GM12892 (cell line): ENCODE data around the gene AKR1E2.

ENCODE experiments used
- POLR2A ChIP-seq: IDR thresholded peaks from 2 replicates; pipeline ENCODE4 v1.6.1; 2011; ENCODE audit warnings: low read depth, low read length, control low read depth
- POLR2AphosphoS5 ChIP-seq: IDR thresholded peaks from 2 replicates; pipeline ENCODE4 v1.6.1; 2011; ENCODE audit warnings: low read depth, low read length, control low read depth

GRCh38 chr10:4819707-4820106 is 6.3 kb upstream of the AKR1E2 start:
- TF ChIP-seq POLR2AphosphoS5 (no peak), POLR2A (no peak)
